DOHH2 (cell line): ENCODE results near the gene REXO1.

Source experiments
- H3F3A ChIP-seq: fragments of 200-600 bp; sonication (generic), shearing (Covaris generic); 2 replicates; pipeline ENCODE4 v1.6.0; 2016; ENCODE audit warnings: antibody characterized with exemption, mild to moderate bottlenecking; ENCODE audit not compliant: control insufficient read depth, insufficient read depth
- H3K27ac ChIP-seq: fragments of 200-600 bp; sonication (generic); 2 replicates; pipeline ENCODE4 v1.5.1; 2014; ENCODE audit warnings: low read depth, mild to moderate bottlenecking, low read length, moderate library complexity
- H3K27me3 ChIP-seq: fragments of 200-600 bp; sonication (generic); 2 replicates; pipeline ENCODE4 v1.6.1; 2014; ENCODE audit warnings: mild to moderate bottlenecking, low read length, mixed read lengths; ENCODE audit not compliant: control insufficient read depth
- H3K36me3 ChIP-seq: fragments of 200-600 bp; sonication (generic); 2 replicates; pipeline ENCODE4 v1.6.1; 2014; ENCODE audit warnings: mild to moderate bottlenecking, low read length, moderate library complexity, mixed read lengths; ENCODE audit not compliant: control insufficient read depth
- H3K4me1 ChIP-seq: fragments of 200-600 bp; sonication (generic); 2 replicates; pipeline ENCODE4 v1.6.1; 2014; ENCODE audit warnings: mild to moderate bottlenecking, low read length, mixed read lengths; ENCODE audit not compliant: control insufficient read depth
- H3K4me2 ChIP-seq: fragments of 200-600 bp; sonication (generic); 2 replicates; pipeline ENCODE4 v1.6.0; 2014; ENCODE audit warnings: mild to moderate bottlenecking, low read length, moderate library complexity
- H3K4me3 ChIP-seq: fragments of 200-600 bp; sonication (generic); 2 replicates; pipeline ENCODE4 v1.5.1; 2014; ENCODE audit warnings: mild to moderate bottlenecking, low read length, mixed read lengths
- H3K79me2 ChIP-seq: fragments of 200-600 bp; sonication (generic); 2 replicates; pipeline ENCODE4 v1.6.1; 2014; ENCODE audit warnings: mild to moderate bottlenecking, low read length, mixed read lengths; ENCODE audit not compliant: control insufficient read depth
- H3K9me2 ChIP-seq: fragments of 200-600 bp; sonication (generic); replicated peaks from 2 replicates; pipeline ENCODE4 v1.6.1; 2014; ENCODE audit warnings: mild to moderate bottlenecking, low read length, mixed read lengths; ENCODE audit not compliant: control insufficient read depth
- H3K9me3 ChIP-seq: fragments of 200-600 bp; sonication (generic); 2 replicates; pipeline ENCODE4 v1.6.1; 2014; ENCODE audit warnings: antibody characterized with exemption, low read length, mixed read lengths; ENCODE audit not compliant: control insufficient read depth, insufficient read depth
- H4K20me1 ChIP-seq: fragments of 200-600 bp; sonication (generic); 2 replicates; pipeline ENCODE4 v1.6.0; 2014; ENCODE audit warnings: low read depth, mild to moderate bottlenecking, antibody characterized with exemption, low read length, moderate library complexity; ENCODE audit not compliant: control insufficient read depth, insufficient read depth
- CTCF ChIP-seq: fragments of 200-600 bp; sonication (generic); IDR thresholded peaks from one replicate; pipeline ENCODE4 v1.5.1; 2014; ENCODE audit warnings: antibody characterized with exemption, mild to moderate bottlenecking, low read depth, low read length; ENCODE audit not compliant: poor library complexity, severe bottlenecking
- EZH2phosphoT487 ChIP-seq: fragments of 200-600 bp; sonication (generic); IDR thresholded peaks from 2 replicates; pipeline ENCODE4 v1.6.1; 2017; ENCODE audit warnings: borderline replicate concordance, mild to moderate bottlenecking, antibody characterized with exemption, low read length, moderate library complexity, mixed read lengths

The REXO1 gene

GRCh38 chr19:1871630-1872029 lies 23.3 kb upstream of the REXO1 start:
- Histone ChIP-seq H3K27ac (no peak overlapping the region), H3F3A (no peaks in the 10 kb centered on the region), H3K4me3 (no peak overlapping the region), H3K36me3 (peaks cover 41% of the 10 kb centered on the region), H3K4me1 (peaks cover 16% of the 10 kb centered on the region), H4K20me1 (peaks cover 11% of the 10 kb centered on the region; the same call in 1 of the 2 replicates), H3K9me3 (no peaks in the 10 kb centered on the region), H3K79me2 (peaks cover 66% of the 10 kb centered on the region), H3K9me2 (no peaks in the 10 kb centered on the region), H3K4me2 (no peak overlapping the region), H3K27me3 (no peaks in the 10 kb centered on the region)
- TF ChIP-seq CTCF = no peak
- TF ChIP-seq EZH2phosphoT487 = no peak

DNA sequence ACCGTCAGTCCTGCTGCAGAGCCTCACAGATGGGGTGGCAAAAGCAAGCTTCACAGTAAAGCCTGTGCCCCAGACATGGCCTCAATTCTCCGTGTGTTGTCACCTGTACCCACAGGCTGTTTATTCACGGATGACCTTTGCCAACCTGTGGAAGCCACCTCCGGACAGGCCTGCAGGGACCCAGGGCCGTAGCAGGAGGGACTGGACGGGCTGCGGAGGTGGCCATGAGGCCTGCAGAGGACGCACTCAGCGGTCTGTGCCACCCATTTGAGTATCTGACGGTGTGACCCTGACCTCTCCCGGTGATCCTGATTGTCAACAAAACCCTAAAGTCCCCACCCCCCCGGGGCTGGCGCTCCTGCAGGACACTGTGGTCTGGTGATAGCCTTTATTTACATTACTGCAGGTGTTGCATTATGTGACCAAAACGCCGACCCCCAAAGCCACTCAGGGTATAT lies 22.9 kb upstream of the REXO1 start:
- Histone ChIP-seq H3K4me2 (no peak overlapping the region), H3F3A (no peaks in the 10 kb centered on the region), H3K4me1 (peaks cover 12% of the 10 kb centered on the region), H3K9me2 (no peaks in the 10 kb centered on the region), H3K79me2 (peaks cover 63% of the 10 kb centered on the region), H3K36me3 (peaks cover 41% of the 10 kb centered on the region), H3K27me3 (no peaks in the 10 kb centered on the region), H4K20me1 (peaks cover 11% of the 10 kb centered on the region; the same call in 1 of the 2 replicates), H3K27ac (no peak overlapping the region), H3K9me3 (no peaks in the 10 kb centered on the region), H3K4me3 (no peak overlapping the region)
- TF ChIP-seq CTCF (no peak), EZH2phosphoT487 (no peak)

GRCh38 chr19:1868971-1869370 lies 20.7 kb upstream of the REXO1 start:
- no peak overlapping the region for H3K4me3 ChIP-seq
- H3K4me1 ChIP-seq = peaks cover 15% of the 10 kb centered on the region
- TF ChIP-seq EZH2phosphoT487 (no peak), CTCF (no peak)
- peaks cover 52% of the 10 kb centered on the region for H3K79me2 ChIP-seq
- H4K20me1 ChIP-seq = peaks cover 7% of the 10 kb centered on the region; the same call in 1 of the 2 replicates
- no peaks in the 10 kb centered on the region for H3K27me3 ChIP-seq
- H3K4me2 ChIP-seq = no peak overlapping the region
- H3K36me3 ChIP-seq = peaks cover 36% of the 10 kb centered on the region
- no peak overlapping the region for H3K27ac ChIP-seq
- H3F3A ChIP-seq = no peaks in the 10 kb centered on the region
- H3K9me3 ChIP-seq = no peaks in the 10 kb centered on the region
- H3K9me2 ChIP-seq = no peaks in the 10 kb centered on the region
